SKM-1 treated with dmso at 0.1 percent for 144 hours (cell line): ENCODE results near the gene CAND2.

Experiments used
- DNase-seq: peaks from one replicate; lab custom pipeline; 2025; ENCODE audit not compliant: unreplicated experiment; lab: John Stamatoyannopoulos, UW

Gene CAND2

GRCh38 chr3:12882336-12883310, 86.1 kb downstream of the CAND2 start:
- no peak for DNase-seq

GRCh38 chr3:12884186-12884680, 87.8 kb downstream of the CAND2 start:
- no peak for DNase-seq
